Activated T-cell treated with anti-CD3 and anti-CD28 coated beads for 1 hour (primary cell): Measurements from ENCODE around the gene USH2A.

Experiments used
- DNase-seq: peaks from one replicate; pipeline ENCODE4 v3.0.0-alpha.2; 2020; ENCODE audit warnings: low read depth

USH2A gene

DNA sequence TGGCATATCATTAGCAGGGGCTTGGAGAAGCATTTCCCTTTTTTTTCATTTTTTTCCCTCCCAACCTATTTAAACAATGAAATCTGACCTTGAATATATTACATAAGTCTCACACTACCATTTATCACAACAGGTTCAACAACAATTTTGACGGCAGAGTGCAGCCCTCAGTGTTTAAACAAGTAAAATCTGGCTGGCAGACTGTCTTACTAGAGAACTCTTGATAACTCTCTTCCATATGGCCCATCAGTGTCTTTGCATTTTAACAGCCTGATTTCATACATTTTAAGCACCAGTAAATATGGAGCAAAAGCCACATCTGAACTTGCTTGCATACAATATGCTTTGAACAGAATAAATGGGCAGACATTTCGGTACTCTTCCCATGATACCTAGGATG, 643.1 kb downstream of the USH2A start:
- DNase-seq: no peak

- no peak for DNase-seq
Observed at GRCh38 chr1:215779729-215780128, 643.5 kb downstream of the USH2A start.

DNA sequence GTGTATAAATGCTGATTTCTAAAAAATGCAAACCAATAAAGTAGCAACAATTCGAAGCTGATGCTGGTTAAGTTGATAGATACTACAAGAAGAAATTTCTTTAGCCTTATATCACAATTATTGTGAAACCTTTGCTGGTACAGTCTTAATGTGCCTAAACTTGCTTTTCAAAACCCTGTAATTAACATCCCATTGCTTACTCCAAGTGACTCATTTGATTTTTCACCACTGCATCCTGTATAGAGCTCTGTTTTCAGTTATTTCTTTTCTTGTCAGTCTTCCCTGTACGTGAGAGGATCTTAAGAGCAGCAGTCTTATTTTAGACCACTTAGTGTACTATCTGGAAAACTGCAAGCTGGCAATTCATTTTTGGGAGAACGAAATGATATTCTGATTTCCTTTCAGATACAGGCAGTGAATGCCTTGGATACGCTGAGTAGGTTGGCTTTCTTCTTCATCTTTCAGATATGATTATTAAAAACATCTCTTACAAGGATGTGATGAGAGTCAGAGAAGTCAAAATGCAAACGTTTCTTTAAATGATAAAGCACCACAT, 645.8 kb downstream of the USH2A start:
- no peak for DNase-seq

DNA sequence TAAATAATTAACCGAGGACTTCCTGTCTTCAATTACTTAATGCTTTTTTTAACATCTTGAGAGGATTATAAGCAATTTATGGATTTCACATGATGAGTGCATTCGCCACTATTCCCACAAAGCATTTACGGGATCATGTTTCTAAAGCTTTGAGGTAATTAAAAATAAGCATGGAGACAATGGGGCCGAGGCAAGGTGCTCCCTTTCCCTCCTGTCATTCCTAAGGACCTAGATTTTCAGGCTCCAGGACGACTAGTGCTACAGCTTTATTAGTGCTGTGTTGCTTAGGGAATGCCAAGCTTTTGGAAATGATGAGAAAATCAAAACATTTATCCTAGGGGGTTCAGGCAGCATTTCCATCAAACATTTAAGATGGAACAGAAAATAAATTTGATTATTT, 646.9 kb downstream of the USH2A start:
- no peak for DNase-seq

GRCh38 chr1:215772151-215772550, 651.1 kb downstream of the USH2A start:
- no peak for DNase-seq

DNA sequence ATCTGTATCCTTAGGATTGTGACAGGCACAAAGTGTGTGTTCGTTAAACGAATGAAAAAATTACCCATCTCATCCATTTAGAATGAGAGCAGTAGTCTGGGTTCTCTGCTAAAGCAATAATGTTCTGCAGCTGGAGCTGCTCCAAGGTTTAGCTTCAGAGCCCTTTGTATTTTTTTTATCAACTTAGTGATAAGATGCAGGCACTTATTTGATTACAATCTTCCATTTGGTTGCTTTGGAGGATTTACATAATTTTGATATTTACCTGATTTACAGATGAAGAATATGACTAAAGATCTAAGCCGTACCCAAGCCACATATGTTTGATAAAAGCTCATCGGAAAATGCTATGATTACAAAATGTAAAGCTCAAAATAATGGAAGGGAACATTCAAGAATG, 654.9 kb downstream of the USH2A start:
- no peak for DNase-seq

DNA sequence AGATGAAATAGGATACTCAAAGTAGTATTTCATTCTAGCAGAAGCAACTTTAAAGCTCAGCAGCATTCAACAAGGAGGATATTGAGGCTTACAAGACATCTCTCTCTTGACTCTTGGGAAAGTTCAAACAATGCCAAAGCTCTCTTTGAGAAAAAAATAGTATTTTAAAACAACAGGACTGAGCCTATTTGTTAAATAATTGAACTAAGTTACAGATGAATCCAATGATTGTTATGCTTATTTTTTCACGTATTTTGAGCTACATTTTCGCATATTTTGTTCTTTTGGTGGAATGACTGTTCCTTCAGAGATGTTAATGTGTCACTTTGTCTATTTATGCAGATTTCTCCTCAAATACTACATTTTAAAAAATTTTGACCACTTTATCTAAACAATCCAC, 655.5 kb downstream of the USH2A start:
- DNase-seq: no peak

- DNase-seq: no peak
Observed at GRCh38 chr1:215766521-215766920, 656.7 kb downstream of the USH2A start.

DNA sequence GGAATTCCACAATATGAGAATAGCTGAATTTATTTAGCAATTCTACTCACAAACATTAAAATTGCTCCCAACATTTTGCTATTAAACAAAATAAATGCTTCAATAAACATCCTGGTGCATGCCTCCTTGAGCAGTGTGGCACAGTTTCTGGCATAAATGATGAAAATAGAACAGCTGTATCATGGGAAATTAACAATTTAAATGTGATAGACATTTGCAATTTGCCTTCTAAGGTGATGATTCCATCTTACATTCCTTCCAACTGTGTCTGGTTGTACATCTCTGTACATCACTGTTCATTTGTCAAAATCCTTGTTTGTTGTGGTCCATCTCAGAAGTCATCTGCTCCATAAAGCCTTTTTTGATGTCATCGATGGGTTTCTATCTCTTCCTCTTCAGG, 657.4 kb downstream of the USH2A start:
- DNase-seq: no peak

GRCh38 chr1:215761446-215761845, 661.8 kb downstream of the USH2A start:
- no peak for DNase-seq

DNA sequence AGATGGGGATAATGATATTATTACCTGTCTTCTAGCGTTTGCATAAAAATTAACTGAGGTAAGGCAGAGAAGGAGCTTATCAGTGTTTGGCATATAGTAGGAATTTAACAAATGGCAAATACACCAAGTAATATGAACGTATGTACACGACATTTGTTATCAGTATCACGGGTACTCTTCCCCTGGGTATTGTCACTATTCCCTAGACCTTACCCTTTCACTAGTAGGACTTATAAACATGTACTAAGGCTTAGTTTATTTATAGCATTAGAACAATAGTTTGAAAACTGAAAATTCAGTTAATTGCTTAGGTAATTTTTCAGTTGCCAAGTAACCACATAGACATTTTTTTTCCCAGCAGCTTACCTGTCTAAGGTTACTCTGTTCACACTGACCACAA, 669.1 kb downstream of the USH2A start:
- DNase-seq: no peak

DNA sequence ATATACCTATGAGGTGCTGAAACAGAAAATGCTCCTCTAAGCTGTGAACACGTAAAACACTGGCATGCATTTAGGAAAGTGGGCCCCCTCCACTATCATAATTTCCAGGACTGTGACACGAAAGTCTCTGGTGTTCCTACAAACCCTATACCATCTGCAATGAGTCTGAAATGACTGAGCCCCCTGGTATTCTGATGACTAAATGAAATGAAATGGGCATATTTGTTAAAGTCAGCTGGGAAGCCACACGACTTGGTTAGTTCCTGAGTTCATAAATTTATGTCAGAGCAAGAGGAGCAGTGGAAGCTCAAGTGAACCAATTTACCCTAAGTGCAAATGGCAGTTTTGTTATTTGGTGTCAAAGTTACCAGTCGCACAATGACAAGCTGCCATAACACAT, 673.8 kb downstream of the USH2A start:
- no peak for DNase-seq

DNA sequence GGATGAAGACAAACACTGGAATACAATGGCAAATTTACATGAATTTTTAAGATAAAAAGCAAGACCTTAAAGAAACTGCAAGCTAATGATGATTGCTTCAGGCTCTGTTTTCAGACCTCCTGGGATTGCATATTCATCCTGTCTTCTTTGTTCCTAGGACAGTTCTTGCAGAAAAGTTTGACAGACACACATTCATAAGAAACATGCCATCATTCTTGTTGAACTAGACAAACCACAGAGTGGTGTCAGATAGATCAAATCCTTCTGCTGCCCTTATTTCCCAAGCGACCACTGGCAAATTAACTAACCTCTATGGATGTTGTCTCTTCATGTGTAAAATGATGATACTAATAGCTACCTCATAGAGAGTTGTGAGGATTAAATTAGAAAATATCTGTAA, 674.8 kb downstream of the USH2A start:
- DNase-seq: no peak

- no peak for DNase-seq
Observed at GRCh38 chr1:215744419-215744818, 678.8 kb downstream of the USH2A start.

GRCh38 chr1:215739025-215739424, 684.2 kb downstream of the USH2A start:
- DNase-seq: no peak

DNA sequence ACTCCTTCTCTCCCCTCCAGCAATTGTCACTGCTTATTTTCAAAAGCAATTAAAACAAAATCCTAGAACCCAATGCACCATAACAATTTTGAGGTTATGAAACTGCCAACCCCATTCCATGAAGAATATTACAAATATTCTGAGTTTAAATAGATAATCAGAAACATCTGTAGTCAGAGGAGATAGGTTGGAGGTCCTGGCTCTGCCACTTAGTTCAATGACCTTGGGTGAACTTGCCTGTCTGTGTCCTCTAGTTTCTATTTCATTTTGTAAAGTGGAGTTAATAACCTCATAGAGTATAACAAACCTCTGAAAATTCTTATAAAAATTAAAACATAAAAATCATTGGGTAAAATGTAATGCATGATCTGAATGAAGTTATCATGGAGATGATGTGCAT, 691.5 kb downstream of the USH2A start:
- DNase-seq: no peak

- DNase-seq: no peak
Observed at GRCh38 chr1:215730600-215730999, 692.6 kb downstream of the USH2A start.

DNA sequence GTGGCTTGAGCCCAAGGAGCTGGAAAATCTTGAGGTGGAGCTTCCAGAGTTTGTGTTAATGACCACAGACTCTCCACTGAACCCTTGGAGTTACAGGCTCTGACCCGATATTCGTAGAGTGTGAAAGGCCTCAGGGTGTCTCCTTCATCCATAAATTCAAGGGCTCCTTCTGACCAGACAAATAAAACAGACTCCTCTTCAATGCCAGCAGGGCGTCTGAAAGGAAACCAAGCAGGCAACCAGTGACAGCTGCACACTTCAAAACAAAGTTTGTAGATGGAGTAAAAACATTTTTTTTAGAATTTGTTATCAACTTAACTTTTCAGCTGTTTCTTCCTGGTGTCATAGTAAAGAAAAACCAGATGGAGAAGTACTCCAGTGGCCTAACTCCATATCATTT, 695.1 kb downstream of the USH2A start:
- DNase-seq: no peak

DNA sequence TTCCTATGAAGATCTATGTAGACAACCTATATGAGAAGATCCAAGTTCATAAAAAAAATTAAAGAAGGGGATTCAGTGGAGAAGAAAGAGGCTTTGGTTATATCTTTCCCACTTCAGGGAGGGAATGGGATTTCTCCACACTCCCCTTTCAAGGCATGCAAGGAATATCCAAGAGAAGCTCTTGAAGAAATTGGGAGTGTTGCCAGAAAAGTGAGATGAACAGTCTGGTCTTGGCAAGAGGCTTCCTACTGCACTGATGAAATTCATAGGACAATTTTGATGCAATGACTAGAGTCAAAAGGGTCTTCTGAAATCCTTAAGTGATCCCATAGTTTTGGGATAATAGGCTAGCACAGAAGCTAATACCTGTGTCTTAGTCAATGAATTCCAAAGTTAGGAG, 703.1 kb downstream of the USH2A start:
- no peak for DNase-seq

DNA sequence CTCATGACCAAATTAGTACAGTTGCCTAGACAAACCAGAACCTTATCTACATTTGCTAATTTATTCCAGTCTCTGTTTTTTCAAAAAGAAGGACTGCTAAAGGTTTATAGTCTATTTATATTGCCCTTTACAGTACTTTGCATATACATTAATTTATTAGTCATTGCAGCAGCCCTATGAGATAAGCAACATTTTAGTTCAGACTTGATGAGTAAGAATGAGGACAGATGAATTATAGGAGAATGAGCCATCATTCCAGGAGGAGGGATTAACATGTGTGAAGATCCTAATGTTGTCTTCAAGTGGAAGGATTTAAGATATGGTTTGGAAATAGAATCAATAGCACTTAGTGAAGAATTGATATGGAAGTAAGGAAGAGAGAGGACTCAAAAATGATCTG, 703.7 kb downstream of the USH2A start:
- DNase-seq: no peak

- DNase-seq: no peak
Observed at GRCh38 chr1:215718575-215719287, 704.5 kb downstream of the USH2A start.

DNA sequence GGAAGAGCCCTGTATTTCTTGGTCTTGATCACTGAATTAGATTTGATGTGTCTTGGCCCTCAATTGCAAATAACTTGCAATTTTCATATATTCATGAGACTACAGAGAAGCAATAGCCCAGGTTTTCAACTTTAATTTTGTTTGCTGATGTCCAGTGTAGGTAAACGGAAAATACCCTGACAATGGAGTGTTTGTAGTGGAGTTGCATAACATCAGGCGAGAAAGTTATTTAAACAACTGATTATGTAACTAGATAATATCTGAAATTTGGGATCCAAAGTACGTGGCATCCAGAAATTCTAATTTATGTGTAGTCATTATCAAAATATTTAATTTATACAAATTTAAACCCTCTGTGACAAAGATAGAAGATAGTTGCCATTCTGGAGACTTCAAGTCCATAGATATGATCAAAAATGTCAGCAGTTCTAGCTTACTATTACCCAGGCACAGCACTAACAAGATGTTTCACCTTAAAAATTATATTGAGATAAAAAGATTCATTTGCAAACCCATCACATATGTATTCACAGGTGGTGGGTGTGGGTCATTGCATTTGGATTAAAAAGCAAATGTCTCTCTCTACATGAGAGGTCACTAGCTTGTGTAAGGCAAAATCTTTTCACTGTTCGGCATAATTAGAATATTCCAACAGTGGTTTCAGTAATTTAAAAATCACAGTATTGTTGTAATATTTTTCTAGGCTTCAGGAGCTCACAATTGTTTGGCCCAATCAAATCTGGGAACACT, 705.4 kb downstream of the USH2A start:
- DNase-seq: no peak

GRCh38 chr1:215710899-215711225, 712.4 kb downstream of the USH2A start:
- DNase-seq: no peak
